EL (cell line): Measurements from ENCODE around the gene CAMK2A.
"Not testable (repeated sequence)": the region's sequence is repeated elsewhere in the genome, so short reads cannot be mapped to it uniquely, and the experiment has no call there.

Experiments used
- DNase-seq: peaks from one replicate; pipeline ENCODE4 v3.0.0-alpha.2; 2016

Gene CAMK2A

GRCh38 chr5:150253416-150254208, 36.0 kb downstream of the CAMK2A start:
- no peak for DNase-seq

DNA sequence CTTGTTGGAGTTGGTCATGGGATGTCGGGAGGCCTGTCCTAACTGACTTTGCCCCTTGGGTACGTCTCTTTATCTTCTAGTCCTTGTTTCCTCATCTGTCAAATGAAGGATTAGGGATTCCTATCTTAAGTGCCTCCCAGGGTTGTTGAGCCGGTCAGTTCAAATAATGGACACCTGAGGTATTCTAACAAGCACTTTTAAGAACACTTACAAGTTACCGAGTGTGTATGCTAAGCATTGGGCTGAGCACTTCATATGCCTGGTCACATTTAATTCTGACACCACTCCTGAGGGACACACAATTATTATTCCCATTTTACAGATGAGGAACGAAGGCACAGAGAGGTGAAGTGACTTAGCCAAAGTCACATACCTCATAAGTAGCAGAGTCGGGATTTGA, 37.1 kb downstream of the CAMK2A start:
- DNase-seq: no peak

DNA sequence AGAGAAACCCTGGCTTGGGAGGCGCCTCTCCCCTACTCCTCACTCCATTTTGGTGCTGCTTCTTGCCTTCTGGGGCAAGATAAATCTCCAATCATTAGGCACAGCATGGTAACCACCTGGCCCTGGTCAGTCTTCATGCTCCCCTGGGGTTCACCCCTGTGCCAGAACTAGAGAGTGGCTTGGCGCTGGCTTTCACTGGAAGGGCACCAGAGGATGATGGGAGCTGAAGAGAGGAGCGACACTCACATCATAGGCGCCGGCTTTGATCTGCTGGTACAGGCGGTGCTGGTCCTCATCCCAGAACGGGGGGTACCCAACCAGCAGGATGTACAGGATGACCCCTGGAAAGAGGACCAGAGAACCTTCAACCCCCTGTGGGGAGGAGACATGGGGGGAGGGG, 38.1 kb downstream of the CAMK2A start:
- no peak for DNase-seq

GRCh38 chr5:150249744-150250143, 39.8 kb downstream of the CAMK2A start:
- DNase-seq: no peak

DNA sequence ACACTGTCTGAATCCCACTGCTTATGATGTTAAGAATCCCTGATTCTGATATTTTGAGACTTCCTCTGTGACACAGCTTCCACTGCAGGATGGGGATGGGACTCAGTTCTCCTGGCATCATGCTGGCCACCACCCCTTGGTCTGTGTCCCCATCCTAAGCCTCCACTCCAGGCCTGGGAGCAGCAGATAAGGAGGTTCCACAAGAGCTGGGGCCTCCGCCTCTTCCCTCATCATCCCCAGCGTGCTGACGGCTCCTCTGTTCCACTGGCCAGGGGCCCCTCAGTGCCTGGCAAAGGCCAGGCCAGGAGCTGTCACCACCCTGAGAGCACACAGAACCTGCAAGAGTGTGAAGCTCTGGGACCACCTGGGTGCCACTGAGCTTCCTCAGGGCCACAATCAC, 40.6 kb downstream of the CAMK2A start:
- no peak for DNase-seq

GRCh38 chr5:150248493-150248892, 41.1 kb downstream of the CAMK2A start:
- not testable (repeated sequence) for DNase-seq

GRCh38 chr5:150247726-150248125, 41.8 kb downstream of the CAMK2A start:
- no peak for DNase-seq

DNA sequence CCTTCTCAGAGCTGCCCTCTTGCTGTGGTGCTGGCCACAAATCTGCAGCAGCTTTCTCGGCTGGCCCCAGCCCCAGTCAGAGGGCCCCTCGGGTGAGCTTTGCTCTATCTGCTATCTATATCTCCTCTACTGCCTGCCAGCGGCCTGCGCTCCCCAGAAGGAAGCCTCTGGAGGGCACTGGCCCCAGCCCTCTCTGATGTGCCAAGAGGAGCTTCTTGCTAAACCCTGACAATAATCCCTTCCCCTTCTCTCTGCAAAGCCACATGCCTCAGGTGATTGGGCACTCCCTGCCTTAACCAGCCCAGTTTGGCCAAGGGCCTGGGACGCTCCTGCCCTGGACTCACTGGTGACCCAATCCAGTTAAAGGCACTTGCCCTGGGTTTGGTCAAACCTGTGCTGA, 42.7 kb downstream of the CAMK2A start:
- DNase-seq: no peak

DNA sequence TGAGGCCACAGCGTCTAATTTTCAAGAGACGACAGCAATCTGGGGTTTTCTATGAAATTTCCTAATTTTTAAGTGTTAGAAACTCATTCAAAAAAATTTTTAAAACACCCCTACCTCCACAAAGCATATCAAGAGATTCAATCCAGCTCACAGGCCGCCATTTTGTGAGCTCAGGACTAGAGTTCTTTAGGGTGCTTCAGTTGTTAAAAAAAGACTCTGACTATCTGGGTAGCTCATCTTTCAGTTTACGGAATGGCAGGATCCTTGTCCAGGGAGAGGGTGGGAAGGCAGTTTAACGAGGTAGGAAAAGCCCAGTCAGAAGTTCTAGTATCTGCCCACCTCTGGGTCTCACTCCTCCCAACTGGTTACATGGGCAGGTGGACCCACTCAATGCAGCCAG, 43.1 kb downstream of the CAMK2A start:
- DNase-seq: no peak

DNA sequence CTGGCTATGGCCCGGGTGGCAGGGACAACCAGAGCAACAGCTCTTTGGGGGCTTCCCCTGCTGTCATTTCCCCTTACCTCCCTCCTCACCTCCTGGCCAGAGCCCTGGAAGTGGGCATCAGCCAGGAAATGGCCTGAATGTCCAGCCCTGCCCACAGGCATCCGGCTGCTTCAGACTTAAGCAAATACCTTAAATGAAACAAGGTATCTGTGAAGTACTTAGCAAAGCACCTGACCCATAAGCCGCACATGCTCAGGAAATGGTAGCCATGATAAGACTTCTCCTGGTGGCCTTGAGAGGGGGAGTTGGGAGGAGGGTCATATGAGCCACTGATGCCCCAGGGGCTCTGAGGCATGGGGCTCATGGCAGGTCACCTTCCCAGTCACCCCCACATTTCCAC, 43.8 kb downstream of the CAMK2A start:
- no peak for DNase-seq

DNA sequence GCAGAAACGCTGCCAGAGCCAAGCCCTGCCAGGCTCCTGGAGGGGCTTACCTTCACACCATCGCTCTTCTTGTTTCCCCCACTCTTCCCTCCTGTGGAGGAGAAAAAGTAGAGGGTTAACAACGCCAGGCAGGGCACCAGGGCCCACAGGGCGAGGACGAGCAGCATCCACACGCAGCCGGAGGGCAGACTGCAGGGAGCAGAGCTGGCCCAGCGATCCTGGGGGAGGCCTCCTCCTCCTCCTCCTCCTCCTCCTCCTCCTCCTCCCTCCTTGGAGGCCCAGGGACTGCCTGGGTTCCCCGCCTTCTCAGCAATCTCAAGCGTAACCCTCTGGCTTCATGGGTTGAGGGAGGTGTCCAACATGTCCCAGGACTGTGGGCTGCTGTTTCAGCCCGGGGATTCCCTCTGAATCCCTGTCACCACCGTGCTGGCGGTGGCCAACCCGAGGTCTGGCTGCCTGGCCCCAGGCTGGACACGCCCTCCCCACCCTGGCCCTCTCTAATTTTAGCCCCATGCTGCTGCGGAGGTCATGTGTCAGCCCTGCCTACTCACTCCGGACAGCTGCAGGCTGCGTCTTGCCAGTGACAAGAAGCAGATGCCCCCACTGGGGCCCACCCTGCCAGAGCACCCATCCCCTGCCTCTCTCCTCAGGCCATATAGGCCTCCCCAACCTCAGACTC, 44.3 kb downstream of the CAMK2A start:
- peak; percentile 13 for DNase-seq

DNA sequence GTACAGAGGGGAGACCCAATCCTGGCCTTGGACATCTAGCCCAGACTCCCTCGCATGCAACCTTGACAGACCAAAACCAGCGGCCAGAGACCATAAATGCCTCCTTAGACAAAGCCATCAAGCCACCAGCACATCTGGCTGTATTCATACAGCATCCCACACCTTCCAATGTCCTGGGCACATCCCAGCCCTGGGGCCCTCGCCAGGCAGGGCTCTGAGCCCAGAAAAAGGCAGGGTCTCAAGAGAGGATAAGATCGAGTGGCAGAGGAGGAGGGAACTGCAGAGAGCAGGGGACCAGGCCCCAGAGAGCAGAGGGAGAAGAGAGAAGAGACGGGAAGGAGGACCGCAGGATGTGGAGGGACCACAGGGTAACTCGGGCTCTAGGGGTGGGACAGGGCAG, 45.4 kb downstream of the CAMK2A start:
- no peak for DNase-seq

DNA sequence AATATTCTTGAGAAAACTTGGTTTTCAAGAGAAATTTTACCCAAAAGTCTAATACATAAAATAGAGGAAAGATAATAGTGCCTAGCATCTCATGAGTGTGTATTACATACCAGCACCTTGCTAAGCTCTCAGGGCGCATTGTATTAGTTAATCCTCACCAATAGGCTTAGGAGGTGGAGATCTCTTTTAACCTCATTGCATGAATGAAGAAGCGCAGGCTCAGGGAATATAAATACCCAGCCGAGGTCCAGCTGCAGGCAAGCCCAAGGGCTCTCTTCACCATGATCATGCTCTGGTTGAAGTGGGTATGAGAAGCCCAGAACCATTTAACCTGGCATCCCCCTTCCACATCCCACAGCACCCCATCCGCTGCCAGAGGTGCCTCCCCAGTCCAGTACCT, 46.0 kb downstream of the CAMK2A start:
- DNase-seq: no peak

DNA sequence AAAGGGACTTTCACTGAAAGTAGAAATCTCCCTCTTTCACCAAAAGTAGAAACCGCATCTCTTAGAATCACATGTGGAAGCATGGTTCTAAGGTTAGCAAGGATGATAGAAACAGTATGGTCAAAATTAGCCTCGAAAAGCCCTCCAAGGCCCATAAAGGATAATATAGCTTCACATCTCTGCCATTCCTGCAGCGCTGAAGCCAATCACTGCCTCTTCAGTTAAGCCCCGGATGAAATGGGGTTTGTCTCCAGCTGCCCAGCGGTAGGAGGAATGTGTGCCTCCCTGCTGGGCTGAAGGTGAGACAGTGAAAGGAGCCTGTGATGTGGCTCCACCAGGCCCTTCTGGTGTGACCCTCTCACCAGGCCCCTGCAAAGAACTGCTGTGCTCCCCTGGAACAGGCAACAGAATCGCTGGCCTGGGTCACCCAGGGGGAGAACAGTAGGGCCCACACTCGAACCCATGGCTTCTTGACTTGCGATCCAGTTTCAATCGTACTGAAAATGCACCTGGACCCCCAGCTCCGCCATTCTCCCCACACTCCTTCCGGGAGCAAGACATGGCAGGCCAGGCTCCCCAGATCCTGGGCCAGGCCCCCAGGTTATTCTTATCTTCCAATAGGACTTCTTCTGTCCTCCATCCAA, 47.2 kb downstream of the CAMK2A start:
- DNase-seq: no peak

DNA sequence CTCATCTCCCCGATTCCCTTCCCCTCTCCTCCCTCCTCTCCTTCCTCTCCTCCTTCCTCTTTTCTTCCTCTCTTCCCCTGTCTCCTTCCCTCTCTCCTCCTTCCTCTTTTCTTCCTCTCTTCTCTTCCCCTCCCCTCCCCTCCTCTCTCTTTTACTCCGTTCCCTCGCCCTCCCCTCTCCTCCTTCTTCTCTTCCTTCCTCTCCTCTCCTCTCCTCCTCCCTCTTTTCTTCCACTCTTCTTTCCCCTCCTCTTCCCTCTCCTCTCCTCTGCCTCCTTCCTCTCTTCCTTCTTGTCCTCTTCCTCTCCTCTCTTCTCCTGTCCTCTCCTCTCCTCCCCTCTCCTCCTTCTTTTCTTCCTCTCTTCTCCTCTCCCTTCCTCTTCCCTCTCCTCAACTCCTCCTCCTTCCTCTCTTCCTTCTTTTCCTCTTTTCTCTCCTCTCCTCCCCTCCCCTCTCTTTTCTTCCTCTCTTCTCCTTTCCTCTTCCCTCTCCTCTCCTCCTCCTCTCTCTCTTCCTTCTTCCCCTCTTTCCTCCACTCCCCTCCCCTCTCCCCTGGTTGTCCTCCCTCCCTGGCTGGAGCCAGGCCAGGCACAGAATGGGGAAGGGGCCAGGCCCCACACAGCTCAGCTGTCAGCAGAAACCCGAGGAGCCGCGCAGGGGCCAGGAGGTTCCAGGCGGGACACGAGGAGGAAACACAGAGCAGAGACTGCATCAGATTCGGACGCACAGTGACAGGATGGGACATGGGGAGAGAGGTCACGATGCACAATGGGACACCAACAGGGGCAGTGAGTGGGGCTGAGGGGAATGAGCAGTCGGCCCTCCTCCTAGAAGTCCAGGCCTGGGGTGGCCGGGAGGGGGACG, 48.0 kb downstream of the CAMK2A start:
- DNase-seq: no peak

GRCh38 chr5:150239794-150240122, 49.8 kb downstream of the CAMK2A start:
- no peak for DNase-seq

DNA sequence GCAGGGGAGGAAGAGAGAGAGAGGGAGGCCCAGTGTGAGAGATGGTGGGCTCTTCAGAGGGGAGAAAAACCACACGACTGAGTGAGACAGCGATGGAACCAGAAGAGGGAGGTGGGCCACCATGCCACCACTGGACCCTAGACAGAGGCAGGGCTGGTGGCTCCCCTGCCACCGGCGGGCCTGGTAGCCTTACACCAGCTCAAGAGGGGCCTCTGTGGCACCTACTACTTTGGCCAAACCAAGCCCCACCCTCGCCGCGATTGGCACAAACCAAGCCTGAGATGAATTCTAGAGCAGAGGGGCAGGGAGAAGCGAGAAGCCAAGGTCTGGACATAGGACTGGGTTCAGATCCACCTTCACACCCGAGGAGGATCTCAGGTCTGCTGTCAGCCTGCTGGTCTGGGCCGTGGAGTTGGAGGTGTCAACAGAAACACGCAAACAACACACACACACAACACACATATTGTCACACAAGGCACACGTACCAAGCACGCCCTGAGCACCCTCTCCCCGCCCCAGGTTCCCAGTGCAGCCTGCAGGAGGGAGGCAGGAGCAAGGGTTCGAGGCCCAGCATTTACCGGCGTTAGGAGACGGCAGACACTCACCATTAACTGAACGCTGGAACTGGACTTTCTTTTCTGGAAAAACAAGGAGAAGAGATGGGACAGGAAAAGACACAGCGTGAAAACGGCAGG, 50.3 kb downstream of the CAMK2A start:
- no peak for DNase-seq

DNA sequence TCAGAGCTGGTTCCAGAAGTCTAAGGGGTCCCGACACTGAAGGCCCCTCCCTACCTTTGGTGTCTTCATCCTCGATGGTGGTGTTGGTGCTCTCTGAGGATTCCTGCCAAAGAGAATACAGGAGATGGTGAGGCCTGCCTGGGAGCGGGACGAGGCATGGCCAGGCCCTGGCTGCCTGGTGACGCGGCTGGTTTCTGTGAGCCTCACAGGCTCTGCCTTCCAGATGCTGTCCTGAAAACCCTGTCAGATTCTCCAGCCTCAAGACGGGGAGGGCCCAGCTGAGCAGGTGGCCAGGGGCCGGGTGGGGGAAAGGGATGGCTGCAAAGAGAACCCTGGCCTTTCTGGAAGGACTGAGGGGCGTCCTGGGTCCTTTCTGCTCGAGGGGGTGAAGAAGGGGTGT, 50.9 kb downstream of the CAMK2A start:
- no peak for DNase-seq

DNA sequence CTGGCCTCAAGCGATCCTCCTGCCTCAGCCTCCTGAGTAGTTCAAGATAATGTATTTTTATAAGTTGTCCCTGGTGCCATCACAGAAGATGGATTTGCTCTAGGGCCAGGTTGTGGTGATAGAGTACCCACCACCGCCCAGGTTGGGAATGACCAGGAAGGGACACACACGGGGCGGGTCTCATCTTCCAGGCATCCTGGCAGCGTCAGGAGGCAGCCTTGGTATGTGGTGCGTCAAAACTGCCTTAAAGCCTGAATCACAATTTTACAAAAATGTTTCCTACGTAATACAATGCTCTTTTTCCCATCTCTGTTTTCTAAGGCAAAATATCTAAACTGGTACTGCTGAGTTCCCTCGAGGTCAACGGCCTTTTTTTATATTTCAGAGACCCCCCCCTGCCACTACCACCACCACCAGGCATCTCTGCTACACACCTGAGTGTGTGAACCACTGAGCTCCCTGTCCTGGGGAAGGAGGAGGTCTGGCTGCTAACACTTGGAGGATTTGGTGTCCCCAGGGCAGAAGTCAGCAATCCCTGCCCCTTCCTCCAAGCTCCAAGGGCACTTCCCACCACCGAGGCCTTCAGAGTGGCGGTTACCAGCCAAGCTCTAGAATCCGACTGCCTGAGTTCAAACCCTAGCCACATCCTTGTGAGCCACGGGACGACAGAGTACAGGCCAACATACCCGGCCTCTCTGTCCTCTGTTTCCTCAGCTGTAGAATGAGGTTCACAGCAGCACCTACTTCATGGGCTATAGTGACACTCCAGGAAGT, 52.4 kb downstream of the CAMK2A start:
- no peak for DNase-seq

DNA sequence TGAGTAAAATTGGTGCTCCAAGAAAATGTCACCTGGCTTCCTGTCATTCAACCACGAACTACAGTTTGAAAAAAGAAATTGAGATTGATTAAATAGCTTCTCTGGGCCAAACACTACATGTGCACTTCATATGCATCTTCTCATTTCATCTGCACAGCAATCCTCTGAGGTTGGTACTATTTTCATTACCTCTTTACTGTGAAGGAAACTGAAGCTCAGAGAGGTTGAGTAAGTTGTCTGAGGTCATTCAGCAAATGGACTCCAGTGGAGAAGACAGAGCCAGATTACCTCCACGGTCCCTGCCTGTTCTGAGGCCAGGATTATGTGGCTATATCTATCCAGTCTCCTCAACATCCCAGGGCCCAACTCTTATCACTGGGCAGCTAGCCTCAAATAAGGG, 53.3 kb downstream of the CAMK2A start:
- DNase-seq: no peak

DNA sequence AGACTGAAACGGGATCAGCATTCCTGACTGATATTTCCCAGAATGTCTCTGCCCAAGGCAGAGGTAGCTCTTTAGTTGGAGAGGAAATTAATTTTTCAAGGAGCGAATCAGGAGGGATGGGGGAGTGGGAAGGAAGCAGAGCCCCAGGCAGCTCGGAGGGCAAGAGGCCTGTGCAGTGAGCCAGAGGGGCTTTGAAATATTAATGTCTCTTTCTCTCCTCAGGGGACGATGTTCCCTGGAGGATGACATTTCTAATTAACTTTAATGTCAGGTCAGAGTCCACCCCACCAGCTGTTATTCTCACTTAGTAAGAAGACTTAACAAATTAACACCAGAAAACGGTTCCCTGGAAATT, 54.1 kb downstream of the CAMK2A start:
- DNase-seq: no peak
